Measurements from ENCODE around the gene HSD3B1. TPM values are rescaled to one million over a fixed set of nuclear protein-coding genes. Genes with fewer than 3 reads are reported as not detected.
"Not testable (repeated sequence)": the region's sequence is repeated elsewhere in the genome, so short reads cannot be mapped to it uniquely, and the experiment has no call there.

The HSD3B1 gene
- total RNA-seq, 1 donor from 2014 or later, result not detected

- DNase-seq (ENCODE audit: low read depth), result no peak
- no peaks in the 10 kb centered on the region for H3K36me3 ChIP-seq (ENCODE audit: control insufficient read depth, insufficient read depth, low read length)
- H3K4me3 ChIP-seq (ENCODE audit: low read depth, low read length), result no peak overlapping the region
- H3K27me3 ChIP-seq (ENCODE audit: control insufficient read depth, insufficient read depth, low read length), result no peaks in the 10 kb centered on the region
- TF ChIP-seq, protein P1, sequence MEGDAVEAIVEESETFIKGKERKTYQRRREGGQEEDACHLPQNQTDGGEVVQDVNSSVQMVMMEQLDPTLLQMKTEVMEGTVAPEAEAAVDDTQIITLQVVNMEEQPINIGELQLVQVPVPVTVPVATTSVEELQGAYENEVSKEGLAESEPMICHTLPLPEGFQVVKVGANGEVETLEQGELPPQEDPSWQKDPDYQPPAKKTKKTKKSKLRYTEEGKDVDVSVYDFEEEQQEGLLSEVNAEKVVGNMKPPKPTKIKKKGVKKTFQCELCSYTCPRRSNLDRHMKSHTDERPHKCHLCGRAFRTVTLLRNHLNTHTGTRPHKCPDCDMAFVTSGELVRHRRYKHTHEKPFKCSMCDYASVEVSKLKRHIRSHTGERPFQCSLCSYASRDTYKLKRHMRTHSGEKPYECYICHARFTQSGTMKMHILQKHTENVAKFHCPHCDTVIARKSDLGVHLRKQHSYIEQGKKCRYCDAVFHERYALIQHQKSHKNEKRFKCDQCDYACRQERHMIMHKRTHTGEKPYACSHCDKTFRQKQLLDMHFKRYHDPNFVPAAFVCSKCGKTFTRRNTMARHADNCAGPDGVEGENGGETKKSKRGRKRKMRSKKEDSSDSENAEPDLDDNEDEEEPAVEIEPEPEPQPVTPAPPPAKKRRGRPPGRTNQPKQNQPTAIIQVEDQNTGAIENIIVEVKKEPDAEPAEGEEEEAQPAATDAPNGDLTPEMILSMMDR (IDR thresholded peaks at IDR 0.05; ENCODE audit: insufficient read depth, low read length, poor library complexity, severe bottlenecking), result no peak
Measured at GRCh38 chr1:119516680-119517079, 9.7 kb downstream of the HSD3B1 start.

- DNase-seq (ENCODE audit: low read depth); H3K27me3 ChIP-seq (ENCODE audit: control insufficient read depth, insufficient read depth, low read length); H3K4me3 ChIP-seq (ENCODE audit: low read depth, low read length); H3K36me3 ChIP-seq (ENCODE audit: control insufficient read depth, insufficient read depth, low read length): not testable (repeated sequence)
Measured at GRCh38 chr1:119517667-119518066, 10.7 kb downstream of the HSD3B1 start.

- Histone ChIP-seq H3K4me3 (ENCODE audit: low read depth, low read length) (no peak overlapping the region), H3K36me3 (ENCODE audit: control insufficient read depth, insufficient read depth, low read length) (no peaks in the 10 kb centered on the region), H3K27me3 (ENCODE audit: control insufficient read depth, insufficient read depth, low read length) (no peaks in the 10 kb centered on the region)
- DNase-seq (ENCODE audit: low read depth), result no peak
- TF ChIP-seq, protein P1 (IDR thresholded peaks at IDR 0.05; ENCODE audit: insufficient read depth, low read length, poor library complexity, severe bottlenecking), result no peak
Measured at GRCh38 chr1:119531606-119532323, 24.8 kb downstream of the HSD3B1 start.

GRCh38 chr1:119532324-119532910, 25.4 kb downstream of the HSD3B1 start:
- no peaks in the 10 kb centered on the region for H3K27me3 ChIP-seq (ENCODE audit: control insufficient read depth, insufficient read depth, low read length)
- DNase-seq (ENCODE audit: low read depth), result no peak
- TF ChIP-seq, protein P1 (IDR thresholded peaks at IDR 0.05; ENCODE audit: insufficient read depth, low read length, poor library complexity, severe bottlenecking), result no peak
- no peaks in the 10 kb centered on the region for H3K36me3 ChIP-seq (ENCODE audit: control insufficient read depth, insufficient read depth, low read length)
- no peak overlapping the region for H3K4me3 ChIP-seq (ENCODE audit: low read depth, low read length)

DNA sequence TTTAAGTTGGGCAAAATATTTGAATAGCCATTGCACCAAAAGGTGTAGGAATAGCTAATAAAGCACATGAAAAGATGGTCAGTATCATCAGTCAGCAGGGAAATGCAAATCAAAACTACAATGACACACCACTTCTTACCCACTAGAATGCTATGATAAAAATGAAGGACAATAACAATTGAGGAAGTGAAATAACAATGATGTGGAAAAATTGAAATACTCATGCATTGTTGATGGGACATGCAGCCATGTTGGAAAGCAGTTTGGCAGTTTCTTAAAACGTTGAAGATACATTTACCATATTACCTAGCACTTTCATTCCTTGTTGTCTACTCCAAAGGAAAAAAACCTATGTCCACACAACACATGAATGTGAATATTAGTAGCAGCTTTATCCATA, 28.4 kb downstream of the HSD3B1 start:
- no peak for DNase-seq (ENCODE audit: low read depth)
- H3K4me3 ChIP-seq (ENCODE audit: low read depth, low read length), result no peak overlapping the region
- H3K27me3 ChIP-seq (ENCODE audit: control insufficient read depth, insufficient read depth, low read length), result no peaks in the 10 kb centered on the region
- no peaks in the 10 kb centered on the region for H3K36me3 ChIP-seq (ENCODE audit: control insufficient read depth, insufficient read depth, low read length)
- TF ChIP-seq, protein P1 (IDR thresholded peaks at IDR 0.05; ENCODE audit: insufficient read depth, low read length, poor library complexity, severe bottlenecking), result no peak

- no peaks in the 10 kb centered on the region for H3K36me3 ChIP-seq (ENCODE audit: control insufficient read depth, insufficient read depth, low read length)
- H3K4me3 ChIP-seq (ENCODE audit: low read depth, low read length), result no peak overlapping the region
- no peak for DNase-seq (ENCODE audit: low read depth)
- TF ChIP-seq, protein P1 (IDR thresholded peaks at IDR 0.05; ENCODE audit: insufficient read depth, low read length, poor library complexity, severe bottlenecking), result no peak
- no peaks in the 10 kb centered on the region for H3K27me3 ChIP-seq (ENCODE audit: control insufficient read depth, insufficient read depth, low read length)
Measured at GRCh38 chr1:119537966-119538365, 31.0 kb downstream of the HSD3B1 start.
